Fibroblast of skin of left biceps (primary cell): ENCODE measurements around the gene ZDHHC19.
A peak's percentile ranks its signal among the peaks of the same experiment; 100 is the strongest.
"Not testable (repeated sequence)": the region's sequence is repeated elsewhere in the genome, so short reads cannot be mapped to it uniquely, and the experiment has no call there.

Experiments used
- DNase-seq, 2 experiments: peaks; one replicate each; pipeline ENCODE4 v3.0.0-alpha.2; 2013; ENCODE audit warnings: low read depth in 2 of 2

Gene ZDHHC19

GRCh38 chr3:196225763-196226364, 14.7 kb upstream of the ZDHHC19 start:
- DNase-seq, result no peak

- no peak for DNase-seq
Measured at GRCh38 chr3:196225086-196225485, 13.9 kb upstream of the ZDHHC19 start.

- no peak for DNase-seq
Measured at GRCh38 chr3:196222876-196223595, 11.8 kb upstream of the ZDHHC19 start.

- no peak for DNase-seq
Measured at GRCh38 chr3:196220991-196221390, 9.8 kb upstream of the ZDHHC19 start.

- DNase-seq, result no peak
Measured at GRCh38 chr3:196220587-196220986, 9.4 kb upstream of the ZDHHC19 start.

- DNase-seq, result no peak
Measured at GRCh38 chr3:196219970-196220311, 8.7 kb upstream of the ZDHHC19 start.

GRCh38 chr3:196219194-196219969, 8.2 kb upstream of the ZDHHC19 start:
- DNase-seq, result peak; percentile 37 to 42

- no peak for DNase-seq
Measured at GRCh38 chr3:196218155-196218712, 7.0 kb upstream of the ZDHHC19 start.

GRCh38 chr3:196217307-196218154, 6.3 kb upstream of the ZDHHC19 start:
- no peak for DNase-seq

- no peak for DNase-seq
Measured at GRCh38 chr3:196216681-196217211, 5.5 kb upstream of the ZDHHC19 start.

- no peak for DNase-seq
Measured at GRCh38 chr3:196216089-196216564, 4.9 kb upstream of the ZDHHC19 start, which contains the start of gene SLC51A. TSS of gene SLC51A (plus strand) at chr3:196216534. CDS start at chr3:196216713, 179 bp downstream.

GRCh38 chr3:196215493-196216020, 4.4 kb upstream of the ZDHHC19 start:
- DNase-seq, result no peak

GRCh38 chr3:196214783-196215441, 3.7 kb upstream of the ZDHHC19 start:
- DNase-seq, result no peak

- not testable (repeated sequence) for DNase-seq
Measured at GRCh38 chr3:196209944-196210672, 1.1 kb downstream of the ZDHHC19 start.

GRCh38 chr3:196208942-196209695, 2.1 kb downstream of the ZDHHC19 start:
- no peak for DNase-seq

GRCh38 chr3:196207833-196208607, 3.2 kb downstream of the ZDHHC19 start:
- no peak for DNase-seq

GRCh38 chr3:196207159-196207832, 3.9 kb downstream of the ZDHHC19 start:
- DNase-seq, result no peak
